GM21381 (cell line): ENCODE data around the gene ZNF827.
A peak's percentile ranks its signal among the peaks of the same experiment; 100 is the strongest.

ENCODE experiments used
- ATAC-seq: cut with Tn5 transposase; IDR thresholded peaks from one replicate; pipeline ENCODE4 v1.9.1; 2021; ENCODE audit warnings: mild to moderate bottlenecking, moderate library complexity; ENCODE audit not compliant: unreplicated experiment

The ZNF827 gene

GRCh38 chr4:145808848-145809512 is 129.6 kb downstream of the ZNF827 start:
- no peak for ATAC-seq

DNA sequence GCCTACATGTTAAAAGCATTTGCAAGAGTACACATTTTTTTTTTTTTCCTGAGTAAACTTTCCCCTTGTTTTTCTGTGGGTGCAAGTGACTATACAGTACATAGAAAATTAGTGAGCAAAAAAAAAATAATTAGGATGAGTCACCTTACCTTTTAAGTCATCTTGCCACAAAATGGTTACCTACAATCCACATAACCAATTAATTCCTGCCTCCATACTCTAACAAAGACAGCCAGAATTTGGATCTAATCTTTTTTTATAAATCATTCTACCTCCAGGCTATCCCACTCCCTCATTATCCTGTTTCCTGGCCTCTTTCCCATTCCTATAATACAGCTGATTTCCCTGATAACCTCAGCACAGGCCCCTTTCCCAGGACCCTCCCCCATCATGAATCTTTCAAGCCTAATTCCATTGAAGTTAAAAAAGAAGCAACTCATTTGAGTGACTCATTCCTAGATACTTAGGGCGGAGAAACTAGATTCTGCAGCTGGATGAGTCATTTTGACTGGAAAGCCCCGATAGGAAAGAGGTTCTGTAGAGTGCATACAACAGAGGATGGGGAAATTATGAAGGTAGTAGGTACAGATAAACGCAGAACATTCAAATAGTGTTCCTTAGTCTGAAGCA is 130.5 kb downstream of the ZNF827 start:
- ATAC-seq, result peak; percentile 58

GRCh38 chr4:145805490-145805889 is 133.1 kb downstream of the ZNF827 start:
- no peak for ATAC-seq

DNA sequence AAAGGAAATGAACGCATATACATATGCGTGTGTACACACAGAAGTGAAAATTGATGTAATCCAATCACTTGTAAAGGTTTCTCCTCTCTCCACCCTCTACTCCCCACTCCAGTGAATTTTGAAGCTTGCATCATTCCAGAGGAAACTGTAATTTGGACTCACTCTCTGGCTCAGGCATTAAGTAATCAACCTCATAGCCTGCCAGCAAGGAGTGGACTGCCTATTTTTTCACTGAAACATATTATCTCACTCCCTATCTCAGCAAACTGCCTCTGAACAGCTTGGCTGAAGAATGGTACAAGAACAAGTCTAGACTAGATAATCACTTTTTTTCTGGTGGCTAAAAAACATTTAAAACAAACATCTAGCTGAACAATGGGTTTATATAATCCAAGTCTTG is 134.5 kb downstream of the ZNF827 start:
- no peak for ATAC-seq

DNA sequence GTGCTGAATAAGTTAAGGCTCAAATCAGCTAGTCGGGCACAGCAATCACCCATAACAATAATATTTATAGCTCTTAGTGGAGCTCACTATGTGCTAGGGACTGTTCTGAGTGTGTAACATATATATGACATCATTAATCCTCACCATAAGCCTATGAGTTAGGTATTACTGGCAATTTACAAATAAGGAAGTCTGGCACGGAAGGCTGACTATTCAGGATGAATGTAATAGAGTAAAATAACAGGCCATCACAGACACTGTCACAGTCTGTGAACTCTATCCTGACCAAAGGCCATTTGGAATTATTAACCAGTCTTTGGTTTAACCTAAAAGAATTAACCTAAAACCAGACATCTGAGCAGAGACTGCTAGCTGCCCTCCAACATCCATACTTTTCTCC is 139.4 kb downstream of the ZNF827 start:
- ATAC-seq, result no peak

GRCh38 chr4:145797278-145797677 is 141.3 kb downstream of the ZNF827 start:
- no peak for ATAC-seq

- no peak for ATAC-seq
Observed at GRCh38 chr4:145796346-145796745, 142.3 kb downstream of the ZNF827 start.

DNA sequence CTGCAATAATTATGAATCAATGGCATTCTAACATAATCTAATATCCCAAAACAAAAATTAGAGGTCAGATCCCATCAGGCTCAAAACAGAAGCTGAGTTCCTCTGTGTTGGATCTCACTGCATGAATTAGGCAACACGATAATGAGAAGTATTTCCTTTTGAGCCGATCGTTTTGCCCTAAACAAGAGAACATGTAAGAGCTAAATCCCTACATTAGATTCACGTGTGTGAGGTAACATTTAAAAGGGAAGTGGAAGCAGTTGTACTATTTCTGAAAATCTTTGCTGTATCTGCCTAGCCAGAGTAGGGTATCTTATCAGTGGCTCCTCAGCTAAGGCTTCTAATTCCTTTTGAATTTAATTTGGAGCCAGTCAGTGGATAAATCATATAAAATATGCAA is 143.1 kb downstream of the ZNF827 start:
- no peak for ATAC-seq

GRCh38 chr4:145792429-145792828 is 146.2 kb downstream of the ZNF827 start:
- no peak for ATAC-seq

GRCh38 chr4:145791988-145792387 is 146.6 kb downstream of the ZNF827 start:
- ATAC-seq, result no peak

DNA sequence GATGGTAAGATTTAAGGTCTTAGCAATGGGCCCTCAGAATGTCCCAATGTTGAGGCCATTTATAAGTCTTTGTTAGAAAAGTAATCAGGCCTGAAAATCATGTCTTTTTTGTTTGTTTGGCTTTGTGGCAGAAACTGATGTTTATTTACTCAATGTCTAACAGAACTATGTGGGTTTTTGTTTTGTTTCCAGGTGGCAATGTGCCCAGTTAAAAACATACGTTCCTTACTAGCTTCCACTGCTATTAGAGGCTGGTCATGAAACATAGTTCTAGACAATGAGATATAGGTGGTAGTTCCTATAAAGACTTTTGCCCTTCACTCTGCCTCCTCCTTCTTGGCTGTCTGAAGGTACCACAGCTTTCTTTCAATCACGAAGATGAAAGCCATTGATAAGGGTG is 149.9 kb downstream of the ZNF827 start:
- ATAC-seq, result no peak

DNA sequence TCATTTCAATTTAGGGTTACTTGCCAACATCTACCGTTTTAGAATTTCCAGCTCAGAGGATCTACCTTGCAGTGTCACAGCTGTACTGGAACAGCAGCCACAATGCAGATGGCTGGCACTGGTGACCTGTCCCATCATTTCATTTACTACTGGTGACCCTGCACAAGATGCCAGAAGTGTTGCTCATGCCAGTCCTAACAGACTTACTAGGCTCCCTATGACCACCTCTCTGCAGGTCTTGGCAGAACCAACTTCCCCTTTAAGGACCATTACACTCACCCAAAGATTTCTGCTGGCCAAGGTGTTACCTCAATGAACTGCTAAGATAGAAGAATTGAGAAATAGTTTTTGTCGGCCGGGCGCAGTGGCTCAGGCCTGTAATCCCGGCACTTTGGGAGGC is 151.8 kb downstream of the ZNF827 start:
- ATAC-seq, result no peak

DNA sequence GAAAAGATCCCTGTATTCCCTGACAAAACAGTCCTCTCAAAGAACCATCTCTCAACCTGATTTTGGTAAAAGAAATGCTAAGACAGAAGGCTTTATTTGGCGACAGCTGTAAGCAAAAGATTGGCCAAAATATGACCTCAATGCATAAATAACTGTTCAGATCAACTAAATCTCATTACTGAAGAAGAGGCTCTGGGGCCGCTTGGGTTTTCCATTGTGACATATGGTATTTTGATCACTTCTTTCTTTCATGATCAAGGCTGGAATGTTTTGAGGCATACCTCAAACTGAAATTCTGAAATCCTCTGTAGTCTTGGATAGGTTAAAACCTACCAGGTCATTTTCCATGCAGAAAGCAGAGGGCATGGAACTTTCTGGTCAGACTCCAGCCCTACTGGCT is 152.4 kb downstream of the ZNF827 start:
- no peak for ATAC-seq

- no peak for ATAC-seq
Observed at GRCh38 chr4:145785391-145786008, 153.1 kb downstream of the ZNF827 start.

DNA sequence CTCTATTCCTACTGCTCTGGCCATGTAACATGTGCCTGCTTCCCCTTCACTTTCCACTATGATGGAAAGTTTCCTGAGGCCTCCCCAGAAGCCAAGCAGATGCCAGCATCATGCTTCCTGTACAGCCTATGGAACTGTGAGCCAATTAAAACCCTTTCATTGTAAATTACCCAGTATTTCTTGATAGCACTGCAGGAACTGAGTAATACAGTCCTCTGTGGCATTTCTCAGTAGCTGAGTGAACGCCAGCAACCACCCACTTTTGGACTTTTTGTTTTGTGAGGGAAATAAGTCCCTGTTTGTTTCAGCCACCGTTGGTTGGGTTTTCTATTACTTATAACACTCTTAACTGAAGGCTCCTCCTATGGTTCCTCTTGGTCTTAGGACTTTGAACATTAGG is 154.6 kb downstream of the ZNF827 start:
- no peak for ATAC-seq

DNA sequence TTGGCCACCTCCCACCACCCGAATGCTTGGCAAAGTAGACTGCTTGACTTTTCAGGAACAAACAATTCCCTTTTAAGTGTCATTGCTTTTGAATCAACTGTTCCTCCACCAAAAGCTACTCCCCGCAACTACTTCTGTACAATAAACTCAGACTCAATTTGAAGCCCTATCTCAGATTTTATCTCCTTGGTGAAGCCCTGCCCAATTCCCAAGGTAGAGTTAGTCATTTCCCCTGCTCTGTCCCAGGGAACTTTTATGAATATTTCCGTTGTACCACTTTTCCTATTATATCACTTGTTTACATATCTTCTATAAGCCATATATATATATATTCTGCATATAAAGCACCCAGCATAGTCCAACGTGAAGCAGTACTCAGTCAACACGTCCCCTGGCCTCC is 155.9 kb downstream of the ZNF827 start:
- no peak for ATAC-seq

GRCh38 chr4:145781351-145781750 is 157.3 kb downstream of the ZNF827 start:
- ATAC-seq, result no peak

DNA sequence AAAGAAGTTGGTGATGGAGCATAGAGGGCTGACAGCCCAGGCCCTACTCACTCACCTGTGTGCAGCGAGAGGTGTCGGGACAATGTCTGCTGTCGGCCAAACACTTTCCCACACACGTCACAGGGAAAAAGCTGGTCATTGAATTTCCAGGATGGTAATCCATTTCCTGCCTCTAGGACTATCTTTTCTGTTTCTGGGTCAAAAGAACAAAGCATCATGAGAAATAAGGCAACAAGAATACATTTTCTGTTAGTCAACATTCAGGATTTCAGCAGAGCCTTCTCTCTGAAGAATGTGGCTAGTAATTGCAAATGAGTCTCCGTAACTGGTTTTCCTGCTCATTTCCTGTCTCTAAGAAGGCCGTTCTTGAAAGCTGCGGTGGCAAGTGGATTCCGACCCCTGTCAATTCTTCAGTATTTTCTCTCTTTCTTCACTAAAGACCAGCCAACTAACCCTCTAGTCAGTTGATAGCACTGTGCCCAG is 159.3 kb downstream of the ZNF827 start:
- no peak for ATAC-seq

DNA sequence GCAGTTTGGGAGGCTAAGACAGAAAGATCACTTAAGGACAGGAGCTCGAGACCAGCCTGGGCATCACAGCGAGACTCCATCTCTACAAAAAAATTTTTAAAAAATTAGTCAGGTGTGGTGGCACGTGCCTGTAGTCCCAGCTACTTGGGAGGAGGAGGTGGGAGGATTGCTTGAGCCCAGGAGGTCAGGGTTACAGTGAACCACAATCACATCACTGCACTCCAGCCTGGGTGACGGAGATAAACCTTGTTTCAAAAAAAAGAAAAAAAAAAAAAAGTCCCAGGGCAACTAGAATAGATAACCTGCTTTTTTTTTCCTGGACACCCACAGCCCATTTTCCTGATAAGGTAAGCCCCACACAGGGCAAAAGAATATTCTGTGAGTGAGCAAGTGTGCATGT is 162.4 kb downstream of the ZNF827 start:
- no peak for ATAC-seq

GRCh38 chr4:145775406-145775805 is 163.2 kb downstream of the ZNF827 start:
- no peak for ATAC-seq

- ATAC-seq, result no peak
Observed at GRCh38 chr4:145774473-145774872, 164.2 kb downstream of the ZNF827 start.

- peak; percentile 94 for ATAC-seq
Observed at GRCh38 chr4:145773581-145774234, 164.9 kb downstream of the ZNF827 start.
